ENCODE results near the gene NSMF.

Gene NSMF

DNA sequence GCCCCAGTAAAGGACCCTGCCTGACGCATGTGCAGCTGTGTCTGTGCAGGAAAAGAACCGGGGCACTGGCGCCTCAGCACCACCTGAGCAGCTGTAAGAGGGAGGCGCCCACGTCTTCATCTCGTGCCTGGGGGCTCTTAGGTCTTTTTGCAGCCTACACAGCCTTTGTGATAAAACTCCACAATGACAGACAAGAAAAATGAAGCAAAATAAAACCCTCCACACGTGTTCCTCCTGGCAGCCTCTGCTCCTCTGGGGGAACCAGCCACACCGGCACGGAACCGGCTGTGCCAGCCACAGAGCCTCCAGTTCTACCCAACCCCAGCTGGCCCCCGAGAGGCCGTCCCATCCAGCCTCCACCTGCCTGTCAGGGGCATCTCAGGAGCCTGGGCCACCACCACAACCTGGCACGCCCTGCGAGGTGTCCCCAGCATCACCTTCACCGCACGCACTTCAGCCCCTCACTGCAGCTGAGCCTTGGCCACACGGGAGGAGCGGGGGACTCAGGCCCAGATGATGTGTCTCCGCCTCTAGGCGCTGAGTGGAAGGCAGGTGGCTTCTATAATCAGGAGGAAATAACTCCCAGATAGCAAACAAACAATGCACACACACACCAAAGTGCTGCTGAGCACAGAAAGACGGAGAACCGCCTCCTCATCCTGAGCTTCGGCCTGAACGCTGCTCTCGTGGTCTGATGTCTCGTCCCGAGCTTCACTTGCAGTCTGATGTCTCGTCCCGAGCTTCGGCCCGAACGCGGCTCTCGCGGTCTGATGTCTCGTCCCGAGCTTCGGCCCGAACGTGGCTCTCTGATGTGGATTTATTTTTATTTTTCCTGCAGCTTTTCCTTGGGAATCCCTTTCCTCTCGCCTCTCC is 28.6 kb upstream of the NSMF start:
- no peak for TF ChIP-seq JUND (IDR thresholded peaks at IDR 0.05; ENCODE audit: low read depth)
- DNase-seq (ENCODE audit: low read depth in 1 of 2, low spot score in 1 of 2): no peak
- in situ Hi-C loops (cut with HindIII; ENCODE audit: low pct_unique_long_range_greater_than_20kb, low sequenced_read_pairs): no loop called here

- in situ Hi-C loops (cut with HindIII; ENCODE audit: low pct_unique_long_range_greater_than_20kb, low sequenced_read_pairs): no loop called here
- no peak for DNase-seq (ENCODE audit: low read depth in 1 of 2, low spot score in 1 of 2)
- TF ChIP-seq JUND (IDR thresholded peaks at IDR 0.05; ENCODE audit: low read depth): no peak
Measured at GRCh38 chr9:137486545-137487453, 27.7 kb upstream of the NSMF start.

DNA sequence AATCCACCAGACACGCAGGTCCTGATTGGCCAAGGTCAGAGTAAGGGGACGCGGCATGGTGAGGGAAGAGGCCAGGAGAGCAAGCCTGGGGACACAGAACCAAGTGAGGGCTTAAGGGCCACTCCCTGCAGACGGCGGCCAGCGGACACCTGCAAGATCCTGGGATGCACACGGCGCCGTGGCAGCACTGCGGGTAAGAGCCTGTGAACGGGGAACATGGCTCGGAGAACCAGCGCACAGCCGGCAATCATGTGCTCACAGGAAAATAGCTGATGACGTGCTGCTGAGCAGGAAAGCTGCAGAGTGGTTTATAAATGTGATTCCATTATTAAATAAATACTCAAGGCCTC is 27.0 kb upstream of the NSMF start:
- no peak for TF ChIP-seq JUND (IDR thresholded peaks at IDR 0.05; ENCODE audit: low read depth)
- in situ Hi-C loops (cut with HindIII; ENCODE audit: low pct_unique_long_range_greater_than_20kb, low sequenced_read_pairs): no loop called here
- DNase-seq (ENCODE audit: low read depth in 1 of 2, low spot score in 1 of 2): no peak

- in situ Hi-C loops (cut with HindIII; ENCODE audit: low pct_unique_long_range_greater_than_20kb, low sequenced_read_pairs): no loop called here
Measured at GRCh38 chr9:137485343-137486140, 26.4 kb upstream of the NSMF start.

DNA sequence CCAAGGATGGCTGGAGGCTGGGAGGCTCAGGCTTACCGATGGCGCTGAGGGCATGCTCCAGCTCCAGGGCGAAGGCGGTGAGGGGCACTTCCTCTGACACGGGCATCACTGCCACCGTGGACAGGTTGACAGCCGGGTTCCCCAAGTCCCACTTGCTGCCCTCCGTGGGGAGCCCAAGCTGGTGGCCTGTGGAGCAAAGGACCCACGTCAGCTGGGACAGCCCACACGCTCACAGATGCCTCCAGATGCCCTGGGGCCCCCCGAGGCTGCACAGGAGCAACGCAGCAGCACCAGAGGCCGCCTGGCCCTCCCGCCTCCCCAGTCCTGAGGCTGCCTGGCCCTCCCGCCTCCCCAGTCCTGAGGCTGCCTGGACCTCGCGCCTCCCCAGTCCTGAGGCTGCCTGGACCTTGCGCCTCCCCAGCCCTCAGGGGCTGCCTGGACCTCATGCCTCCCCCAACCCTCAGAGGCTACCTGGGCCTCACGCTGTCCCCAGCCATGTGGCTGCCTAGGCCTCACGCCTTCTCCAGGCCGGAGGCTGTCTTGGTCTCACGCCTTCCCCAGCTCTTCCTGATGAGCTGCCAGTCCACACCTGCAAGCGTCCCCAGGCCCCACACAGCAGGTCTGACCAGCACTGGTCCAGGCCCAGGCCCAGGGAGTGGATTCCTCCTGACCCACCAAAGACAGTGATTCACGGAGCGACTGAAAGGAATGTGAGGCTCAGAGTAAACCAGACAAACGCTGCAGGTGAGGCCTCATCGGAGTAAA is 25.6 kb upstream of the NSMF start:
- in situ Hi-C loops (cut with HindIII; ENCODE audit: low pct_unique_long_range_greater_than_20kb, low sequenced_read_pairs): no loop called here
- DNase-seq (ENCODE audit: low read depth in 1 of 2, low spot score in 1 of 2): peak in 1 of 2 experiments; percentile 46
- TF ChIP-seq JUND (IDR thresholded peaks at IDR 0.05; ENCODE audit: low read depth): no peak

More at GRCh38 chr9:137485343-137486140, 26.4 kb upstream of the NSMF start:
- no peak for TF ChIP-seq JUND (IDR thresholded peaks at IDR 0.05; ENCODE audit: low read depth)
- peak; percentile 75 to 84 for DNase-seq (ENCODE audit: low read depth in 1 of 2, low spot score in 1 of 2)

GRCh38 chr9:137482094-137482781 is 23.1 kb upstream of the NSMF start:
- peak; percentile 83 to 97 for DNase-seq (ENCODE audit: low read depth in 1 of 2, low spot score in 1 of 2)
- no peak for TF ChIP-seq JUND (IDR thresholded peaks at IDR 0.05; ENCODE audit: low read depth)
- in situ Hi-C loops (cut with HindIII; ENCODE audit: low pct_unique_long_range_greater_than_20kb, low sequenced_read_pairs): no loop called here

- in situ Hi-C loops (cut with HindIII; ENCODE audit: low pct_unique_long_range_greater_than_20kb, low sequenced_read_pairs): no loop called here
- no peak for DNase-seq (ENCODE audit: low read depth in 1 of 2, low spot score in 1 of 2)
- no peak for TF ChIP-seq JUND (IDR thresholded peaks at IDR 0.05; ENCODE audit: low read depth)
Measured at GRCh38 chr9:137480686-137481683, 21.9 kb upstream of the NSMF start.

DNA sequence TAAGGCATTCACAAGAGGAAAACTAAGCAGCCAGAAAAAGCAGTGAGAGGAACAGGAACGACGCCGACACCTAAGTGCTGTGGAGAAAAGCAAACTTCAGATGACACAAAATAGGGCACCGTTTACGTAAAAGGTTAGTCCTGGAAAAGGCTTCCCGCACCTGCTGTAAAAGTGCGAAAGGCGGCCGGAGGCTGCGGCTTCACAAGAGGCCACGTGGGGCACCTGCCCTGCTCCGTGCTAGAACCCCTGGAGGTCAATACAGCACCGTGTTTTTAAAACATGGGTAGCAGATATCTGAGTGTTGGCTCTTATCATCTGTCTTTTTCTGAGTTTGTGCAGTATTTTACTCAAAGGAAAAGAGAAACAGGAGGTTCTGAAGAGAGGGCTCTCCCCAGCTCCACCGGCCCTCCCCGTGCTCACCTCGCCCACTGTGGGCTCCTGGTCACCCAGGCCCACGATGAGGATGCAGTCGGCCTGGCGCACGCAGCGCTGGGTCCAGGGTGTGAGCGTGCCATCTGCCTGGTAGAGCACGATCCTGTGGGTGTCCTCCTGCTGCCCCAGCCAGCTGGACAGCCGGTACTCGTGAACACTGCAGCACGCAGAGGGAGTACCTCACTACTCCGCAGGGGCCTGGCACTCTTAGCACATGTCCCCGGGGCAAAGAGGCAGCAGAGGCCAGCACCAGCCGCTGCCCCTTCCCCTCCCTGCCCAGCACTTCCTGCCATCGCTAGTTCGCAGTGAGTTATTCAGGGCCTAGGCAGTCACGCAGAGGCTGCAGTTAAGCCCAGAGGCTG is 21.0 kb upstream of the NSMF start:
- in situ Hi-C loops (cut with HindIII; ENCODE audit: low pct_unique_long_range_greater_than_20kb, low sequenced_read_pairs): no loop called here
- TF ChIP-seq JUND (IDR thresholded peaks at IDR 0.05; ENCODE audit: low read depth): no peak
- no peak for DNase-seq (ENCODE audit: low read depth in 1 of 2, low spot score in 1 of 2)

GRCh38 chr9:137478962-137479861 is 20.1 kb upstream of the NSMF start:
- peak in 1 of 2 experiments; percentile 73 for DNase-seq (ENCODE audit: low read depth in 1 of 2, low spot score in 1 of 2)
- in situ Hi-C loops (cut with HindIII; ENCODE audit: low pct_unique_long_range_greater_than_20kb, low sequenced_read_pairs): no loop called here
- no peak for TF ChIP-seq JUND (IDR thresholded peaks at IDR 0.05; ENCODE audit: low read depth)

Data from T47D (cell line).